Measurements from ENCODE around the gene SMG1.
"Not testable (repeated sequence)": the region's sequence is repeated elsewhere in the genome, so short reads cannot be mapped to it uniquely, and the experiment has no call there.

GRCh38 chr16:18925986-18926865, at the start of gene SMG1:
- TF ChIP-seq CTCF, POLR2A (IDR thresholded peaks at IDR 0.05): not testable (repeated sequence)

Data from breast epithelium (tissue), 3 donors.